Astrocyte of the cerebellum (primary cell): ENCODE measurements around the gene SMPD2.

Source experiments
- DNase-seq: peaks from one replicate; pipeline ENCODE4 v3.0.0-alpha.2; 2011; ENCODE audit warnings: low read depth
- H3K4me3 ChIP-seq: 2 replicates; pipeline ENCODE4 v1.5.1; 2011; ENCODE audit warnings: mild to moderate bottlenecking, low read depth, low read length, moderate library complexity
- CTCF ChIP-seq: IDR thresholded peaks from 2 replicates; pipeline ENCODE4 v1.5.1; 2012; ENCODE audit warnings: low read length, low read depth, moderate library complexity, mild to moderate bottlenecking; ENCODE audit errors: missing control alignments
- in situ Hi-C: cut with HindIII; loops from 2 replicates; pipeline ENCODE4 v1.10.0; 2017; ENCODE audit warnings: low sequenced_read_pairs

SMPD2 gene

GRCh38 chr6:109445382-109445781, 4.9 kb downstream of the SMPD2 start:
- in situ Hi-C loops, result no loop called here
- no peak for TF ChIP-seq CTCF
- no peak overlapping the region for H3K4me3 ChIP-seq
- DNase-seq, result no peak

GRCh38 chr6:109446072-109446471, 5.5 kb downstream of the SMPD2 start:
- no peak for DNase-seq
- in situ Hi-C loops, result no loop called here
- TF ChIP-seq CTCF, result no peak
- H3K4me3 ChIP-seq, result no peak overlapping the region

GRCh38 chr6:109446541-109446940, 6.0 kb downstream of the SMPD2 start:
- no peak for DNase-seq
- no peak for TF ChIP-seq CTCF
- in situ Hi-C loops, result no loop called here
- H3K4me3 ChIP-seq, result no peak overlapping the region

- TF ChIP-seq CTCF, result no peak
- in situ Hi-C loops, result no loop called here
- DNase-seq, result no peak
- H3K4me3 ChIP-seq, result no peak overlapping the region
Observed at GRCh38 chr6:109447087-109447486, 6.6 kb downstream of the SMPD2 start.

GRCh38 chr6:109447878-109448555, 7.5 kb downstream of the SMPD2 start:
- TF ChIP-seq CTCF, result no peak
- in situ Hi-C loops, result no loop called here
- no peak for DNase-seq
- no peak overlapping the region for H3K4me3 ChIP-seq

- DNase-seq, result no peak
- TF ChIP-seq CTCF, result no peak
- no peak overlapping the region for H3K4me3 ChIP-seq
- in situ Hi-C loops, result no loop called here
Observed at GRCh38 chr6:109448615-109449014, 8.1 kb downstream of the SMPD2 start.
